Stomach smooth muscle (tissue), 2 donors: ENCODE measurements around the gene CREM.

ENCODE experiments used
- H3K27ac ChIP-seq: one replicate; pipeline ENCODE4 v1.7.0; 2013; ENCODE audit warnings: mild to moderate bottlenecking, low read length, inconsistent platforms
- H3K27me3 ChIP-seq, 2 donors: one replicate each; pipeline ENCODE4 v1.7.0; 2013; ENCODE audit warnings: low read length in 2 of 2; ENCODE audit not compliant: insufficient read depth in 2 of 2, control insufficient read depth in 1 of 2
- H3K36me3 ChIP-seq, 2 donors: one replicate each; pipeline ENCODE4 v1.7.0; 2013; ENCODE audit warnings: low read length in 2 of 2; ENCODE audit not compliant: control insufficient read depth in 2 of 2, insufficient read depth in 2 of 2
- H3K4me1 ChIP-seq: one replicate; pipeline ENCODE4 v1.7.0; 2013; ENCODE audit warnings: low read length; ENCODE audit not compliant: control insufficient read depth, insufficient read depth
- H3K4me3 ChIP-seq, 2 donors: one replicate each; pipeline ENCODE4 v1.7.0; 2013; ENCODE audit warnings: low read length in 2 of 2
- H3K9ac ChIP-seq, 2 donors: one replicate each; pipeline ENCODE4 v1.7.0; 2013; ENCODE audit warnings: low read length in 2 of 2, mild to moderate bottlenecking in 1 of 2
- H3K9me3 ChIP-seq, 2 donors: one replicate each; pipeline ENCODE4 v1.7.0; 2013; ENCODE audit warnings: low read length in 2 of 2; ENCODE audit not compliant: control insufficient read depth in 2 of 2
- donor health status: healthy.
- donor health status: Pancreatic carcinoma.

The CREM gene

GRCh38 chr10:35192645-35193249, 66.1 kb downstream of the CREM start:
- Histone ChIP-seq H3K4me3 (no peak overlapping the region), H3K4me1 (no peaks in the 10 kb centered on the region), H3K9me3 (no peaks in the 10 kb centered on the region), H3K9ac (no peak overlapping the region), H3K36me3 (no peaks in the 10 kb centered on the region), H3K27me3 (no peaks in the 10 kb centered on the region), H3K27ac (no peak overlapping the region)

- Histone ChIP-seq H3K27ac (no peak overlapping the region), H3K9ac (no peak overlapping the region), H3K36me3 (no peaks in the 10 kb centered on the region), H3K27me3 (no peaks in the 10 kb centered on the region), H3K4me3 (no peak overlapping the region), H3K9me3 (no peaks in the 10 kb centered on the region), H3K4me1 (no peaks in the 10 kb centered on the region)
These were observed 67.8 kb downstream of the CREM start for GRCh38 chr10:35194471-35194870.

- H3K9ac ChIP-seq, result peak overlapping the region; percentile 83 to 92
- H3K4me1 ChIP-seq, result no peaks in the 10 kb centered on the region
- H3K4me3 ChIP-seq, result peak overlapping the region; percentile 69 to 76
These were observed 68.3 kb downstream of the CREM start for GRCh38 chr10:35194906-35195305.

GRCh38 chr10:35195361-35196306, 69.0 kb downstream of the CREM start:
- Histone ChIP-seq H3K9me3 (no peaks in the 10 kb centered on the region), H3K27ac (peak overlapping the region; percentile 94), H3K27me3 (no peaks in the 10 kb centered on the region), H3K4me1 (no peaks in the 10 kb centered on the region), H3K9ac (peak overlapping the region; percentile 83 to 92), H3K4me3 (peak overlapping the region; percentile 69 to 76), H3K36me3 (no peaks in the 10 kb centered on the region)

More at GRCh38 chr10:35194906-35195305, 68.3 kb downstream of the CREM start:
- Histone ChIP-seq H3K27ac (peak overlapping the region; percentile 94), H3K36me3 (no peaks in the 10 kb centered on the region), H3K27me3 (no peaks in the 10 kb centered on the region), H3K9me3 (no peaks in the 10 kb centered on the region)

GRCh38 chr10:35200487-35200886, 73.8 kb downstream of the CREM start:
- H3K36me3 ChIP-seq, result no peaks in the 10 kb centered on the region
- no peaks in the 10 kb centered on the region for H3K4me1 ChIP-seq
- H3K4me3 ChIP-seq, result no peak overlapping the region
- H3K9me3 ChIP-seq, result no peaks in the 10 kb centered on the region
- H3K9ac ChIP-seq, result no peak overlapping the region
- no peaks in the 10 kb centered on the region for H3K27me3 ChIP-seq
- no peak overlapping the region for H3K27ac ChIP-seq

- Histone ChIP-seq H3K9me3 (no peaks in the 10 kb centered on the region), H3K27me3 (no peaks in the 10 kb centered on the region), H3K4me3 (no peak overlapping the region), H3K36me3 (no peaks in the 10 kb centered on the region), H3K9ac (no peak overlapping the region), H3K27ac (no peak overlapping the region), H3K4me1 (no peaks in the 10 kb centered on the region)
These were observed 74.6 kb downstream of the CREM start for GRCh38 chr10:35201234-35201633.

- no peaks in the 10 kb centered on the region for H3K9me3 ChIP-seq
- H3K27ac ChIP-seq, result no peak overlapping the region
- H3K4me3 ChIP-seq, result no peak overlapping the region
- H3K9ac ChIP-seq, result no peak overlapping the region
- H3K4me1 ChIP-seq, result no peaks in the 10 kb centered on the region
- no peaks in the 10 kb centered on the region for H3K27me3 ChIP-seq
- no peaks in the 10 kb centered on the region for H3K36me3 ChIP-seq
These were observed 75.4 kb downstream of the CREM start for GRCh38 chr10:35202050-35202449.

GRCh38 chr10:35203745-35204144, 77.1 kb downstream of the CREM start:
- Histone ChIP-seq H3K27me3 (no peaks in the 10 kb centered on the region), H3K9me3 (no peaks in the 10 kb centered on the region), H3K4me3 (no peak overlapping the region), H3K4me1 (no peaks in the 10 kb centered on the region), H3K36me3 (peaks cover 0 to 2% of the 10 kb centered on the region in 2 donors), H3K9ac (no peak overlapping the region), H3K27ac (no peak overlapping the region)

- Histone ChIP-seq H3K9me3 (no peaks in the 10 kb centered on the region), H3K36me3 (peaks cover 2 to 3% of the 10 kb centered on the region in 2 donors), H3K9ac (no peak overlapping the region), H3K4me1 (no peaks in the 10 kb centered on the region), H3K27me3 (no peaks in the 10 kb centered on the region), H3K4me3 (no peak overlapping the region), H3K27ac (no peak overlapping the region)
These were observed 78.1 kb downstream of the CREM start for GRCh38 chr10:35204650-35205319.

- no peak overlapping the region for H3K27ac ChIP-seq
- no peak overlapping the region for H3K9ac ChIP-seq
- no peak overlapping the region for H3K4me3 ChIP-seq
- no peaks in the 10 kb centered on the region for H3K4me1 ChIP-seq
- no peaks in the 10 kb centered on the region for H3K9me3 ChIP-seq
- no peaks in the 10 kb centered on the region for H3K27me3 ChIP-seq
- H3K36me3 ChIP-seq, result peaks cover 2 to 4% of the 10 kb centered on the region in 2 donors
These were observed 79.6 kb downstream of the CREM start for GRCh38 chr10:35206274-35206673.
